ENCODE data around the gene TMEM82.

TMEM82 gene

DNA sequence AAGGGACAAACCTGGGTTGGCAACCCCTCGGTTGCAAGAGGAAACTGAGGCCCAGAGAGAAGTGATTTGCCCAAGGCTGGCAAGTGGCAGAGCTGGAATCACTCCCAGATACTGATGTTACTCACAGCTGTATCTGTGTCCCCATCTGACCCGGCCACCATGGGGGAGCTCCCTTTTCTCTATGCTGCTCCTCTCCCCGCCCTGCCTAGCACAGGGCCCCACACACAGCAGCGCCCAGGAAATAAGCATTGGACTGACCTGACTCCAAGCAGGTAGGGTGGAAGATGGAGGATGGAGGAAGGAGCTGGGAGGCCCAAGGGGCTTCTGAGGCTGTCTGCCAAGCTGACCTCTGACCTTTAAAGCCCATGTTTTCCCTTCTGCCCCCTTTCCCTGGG lies 13.3 kb downstream of the TMEM82 start:
- Histone ChIP-seq H3K9ac (ENCODE audit: low read depth, low read length) (no peak overlapping the region), H3K27ac (ENCODE audit: low read length) (no peak overlapping the region), H3K36me3 (ENCODE audit: insufficient read depth, low read depth, low read length) (no peaks in the 10 kb centered on the region), H3K9me3 (ENCODE audit: insufficient read depth, low read depth, low read length) (no peaks in the 10 kb centered on the region), H3K27me3 (ENCODE audit: insufficient read depth, low read length) (peaks cover 30% of the 10 kb centered on the region), H3K4me1 (ENCODE audit: insufficient read depth, low read length) (peaks cover 22% of the 10 kb centered on the region), H3K4me3 (ENCODE audit: low read length) (no peak overlapping the region)

DNA sequence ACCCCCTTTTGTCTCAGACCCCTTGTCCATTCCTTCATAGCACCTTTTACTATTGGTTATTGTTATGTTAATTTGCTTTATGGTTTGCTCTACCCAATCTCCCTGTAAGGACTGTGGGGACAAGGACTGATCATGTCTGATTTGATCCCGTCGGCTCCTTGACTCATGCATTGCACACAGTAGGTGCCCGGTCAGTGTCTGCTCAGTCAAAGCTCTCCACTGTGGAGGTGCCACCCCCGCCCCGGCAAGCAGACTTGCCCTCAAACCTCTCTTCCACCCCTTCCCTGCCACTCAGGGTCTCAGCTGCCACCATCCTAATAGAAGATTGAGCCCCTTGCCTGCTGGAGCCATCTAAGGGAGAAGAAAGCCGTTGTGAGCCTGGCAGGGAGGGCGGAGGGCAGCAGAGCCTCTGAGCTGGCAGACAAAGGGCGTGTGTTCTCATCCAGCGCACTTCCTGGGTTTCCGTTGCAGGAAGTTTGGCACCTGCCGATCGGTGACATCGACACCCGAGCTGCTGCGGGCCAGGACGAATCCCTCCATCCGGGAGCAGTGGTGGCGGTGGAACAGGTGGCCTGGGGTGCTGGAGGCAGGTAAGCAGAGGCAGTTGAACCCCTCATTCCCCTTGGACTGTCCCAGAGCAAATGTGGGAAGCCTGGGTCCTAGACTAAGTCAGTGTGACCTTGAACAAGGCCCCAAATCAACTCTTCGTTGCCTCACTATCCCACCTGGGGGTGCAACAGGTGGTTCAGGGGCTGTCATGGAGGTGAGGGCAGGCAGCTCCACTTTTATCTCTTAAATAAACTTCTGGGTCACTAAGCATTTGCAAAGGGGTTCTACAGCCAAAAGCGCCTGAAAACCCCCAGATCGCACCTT lies 14.1 kb downstream of the TMEM82 start:
- Histone ChIP-seq H3K4me3 (ENCODE audit: low read length) (no peak overlapping the region), H3K27ac (ENCODE audit: low read length) (no peak overlapping the region), H3K9ac (ENCODE audit: low read depth, low read length) (no peak overlapping the region), H3K27me3 (ENCODE audit: insufficient read depth, low read length) (peaks cover 30% of the 10 kb centered on the region), H3K36me3 (ENCODE audit: insufficient read depth, low read depth, low read length) (no peaks in the 10 kb centered on the region), H3K4me1 (ENCODE audit: insufficient read depth, low read length) (peaks cover 26% of the 10 kb centered on the region), H3K9me3 (ENCODE audit: insufficient read depth, low read depth, low read length) (no peaks in the 10 kb centered on the region)

DNA sequence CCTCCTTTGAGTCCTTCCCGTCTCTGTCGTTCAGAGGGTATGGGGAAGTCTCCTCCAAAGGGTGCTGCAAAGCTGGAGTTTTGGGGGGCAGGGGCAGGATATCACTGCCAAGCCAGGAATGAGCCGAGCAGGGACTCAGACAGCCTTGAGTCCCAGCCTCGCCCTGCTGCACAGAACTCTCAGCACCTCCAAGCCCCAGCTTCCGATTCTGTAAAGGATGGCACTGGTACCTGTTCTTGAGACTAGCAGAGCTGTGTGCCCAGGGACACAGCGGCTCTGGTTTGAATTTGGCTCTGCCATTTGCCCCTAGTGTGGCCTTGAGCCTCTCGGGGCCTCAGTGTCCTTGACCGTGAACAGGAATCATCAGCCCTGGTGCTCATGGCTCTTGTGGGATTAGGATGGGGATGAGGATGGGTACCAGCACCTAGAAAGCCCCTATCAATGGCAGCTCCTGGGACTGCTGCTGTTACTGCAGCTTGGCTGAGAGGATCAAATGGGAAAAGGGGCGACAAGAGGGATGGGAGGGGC lies 14.8 kb downstream of the TMEM82 start:
- Histone ChIP-seq H3K36me3 (ENCODE audit: insufficient read depth, low read depth, low read length) (no peaks in the 10 kb centered on the region), H3K27ac (ENCODE audit: low read length) (no peak overlapping the region), H3K9me3 (ENCODE audit: insufficient read depth, low read depth, low read length) (no peaks in the 10 kb centered on the region), H3K27me3 (ENCODE audit: insufficient read depth, low read length) (peaks cover 30% of the 10 kb centered on the region), H3K4me1 (ENCODE audit: insufficient read depth, low read length) (peaks cover 28% of the 10 kb centered on the region), H3K4me3 (ENCODE audit: low read length) (peak overlapping the region; percentile 87; the same call in 1 of the 2 replicates), H3K9ac (ENCODE audit: low read depth, low read length) (no peak overlapping the region)

GRCh38 chr1:15757575-15758342 lies 15.5 kb downstream of the TMEM82 start:
- Histone ChIP-seq H3K36me3 (ENCODE audit: insufficient read depth, low read depth, low read length) (0 out of 2 replicates have a peak, but pooled peaks cover 2% of the 10 kb centered on the region), H3K9ac (ENCODE audit: low read depth, low read length) (peak overlapping the region; percentile 75; the same call in 1 of the 2 replicates), H3K27me3 (ENCODE audit: insufficient read depth, low read length) (peaks cover 30% of the 10 kb centered on the region), H3K27ac (ENCODE audit: low read length) (peak overlapping the region; percentile 4), H3K9me3 (ENCODE audit: insufficient read depth, low read depth, low read length) (no peaks in the 10 kb centered on the region), H3K4me1 (ENCODE audit: insufficient read depth, low read length) (peaks cover 28% of the 10 kb centered on the region), H3K4me3 (ENCODE audit: low read length) (peak overlapping the region; percentile 87)

DNA sequence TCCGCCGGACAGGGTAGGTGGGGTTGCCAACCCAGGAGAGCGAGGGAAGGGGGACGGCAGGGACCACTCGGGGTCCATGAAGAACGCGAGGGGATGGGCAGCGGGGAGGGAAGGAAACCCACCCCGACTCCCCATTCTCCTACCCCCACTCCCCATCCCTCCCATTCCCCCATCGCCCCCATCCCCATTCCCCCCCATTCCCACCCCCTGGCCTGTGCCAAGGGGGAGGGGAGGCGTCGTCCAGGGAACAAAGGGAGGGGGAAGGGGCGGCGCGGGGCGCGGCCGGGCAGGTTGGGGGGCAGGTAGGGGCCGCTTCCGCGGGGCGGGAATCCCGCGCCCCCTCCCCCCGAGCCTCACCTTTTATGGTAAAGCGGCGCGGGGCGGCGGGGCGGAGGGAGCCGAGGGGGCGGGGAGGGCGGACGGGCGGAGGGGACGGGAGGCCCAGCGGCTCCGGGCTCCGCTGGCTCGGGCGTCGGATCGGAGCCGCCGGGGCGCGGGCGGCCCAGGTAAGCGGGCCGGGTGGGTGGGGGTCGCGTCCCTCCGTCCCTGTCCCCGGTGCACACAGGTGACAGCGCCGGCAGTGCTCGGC lies 16.1 kb downstream of the TMEM82 start, which contains the start of gene FBLIM1:
TSS of gene FBLIM1 (plus strand) at position 453 of the 589 bp plus-strand sequence. CDS start 6,189 bp downstream, outside the sequence.
- Histone ChIP-seq H3K4me1 (ENCODE audit: insufficient read depth, low read length) (peaks cover 28% of the 10 kb centered on the region), H3K27me3 (ENCODE audit: insufficient read depth, low read length) (peaks cover 30% of the 10 kb centered on the region), H3K9ac (ENCODE audit: low read depth, low read length) (peak within 1 kb of the TSS; percentile 88), H3K36me3 (ENCODE audit: insufficient read depth, low read depth, low read length) (0 out of 2 replicates have a peak, but pooled peaks cover 3% of the 10 kb centered on the region), H3K4me3 (ENCODE audit: low read length) (peak within 1 kb of the TSS; percentile 87), H3K27ac (ENCODE audit: low read length) (peak within 1 kb of the TSS; percentile 4), H3K9me3 (ENCODE audit: insufficient read depth, low read depth, low read length) (no peaks in the 10 kb centered on the region)

DNA sequence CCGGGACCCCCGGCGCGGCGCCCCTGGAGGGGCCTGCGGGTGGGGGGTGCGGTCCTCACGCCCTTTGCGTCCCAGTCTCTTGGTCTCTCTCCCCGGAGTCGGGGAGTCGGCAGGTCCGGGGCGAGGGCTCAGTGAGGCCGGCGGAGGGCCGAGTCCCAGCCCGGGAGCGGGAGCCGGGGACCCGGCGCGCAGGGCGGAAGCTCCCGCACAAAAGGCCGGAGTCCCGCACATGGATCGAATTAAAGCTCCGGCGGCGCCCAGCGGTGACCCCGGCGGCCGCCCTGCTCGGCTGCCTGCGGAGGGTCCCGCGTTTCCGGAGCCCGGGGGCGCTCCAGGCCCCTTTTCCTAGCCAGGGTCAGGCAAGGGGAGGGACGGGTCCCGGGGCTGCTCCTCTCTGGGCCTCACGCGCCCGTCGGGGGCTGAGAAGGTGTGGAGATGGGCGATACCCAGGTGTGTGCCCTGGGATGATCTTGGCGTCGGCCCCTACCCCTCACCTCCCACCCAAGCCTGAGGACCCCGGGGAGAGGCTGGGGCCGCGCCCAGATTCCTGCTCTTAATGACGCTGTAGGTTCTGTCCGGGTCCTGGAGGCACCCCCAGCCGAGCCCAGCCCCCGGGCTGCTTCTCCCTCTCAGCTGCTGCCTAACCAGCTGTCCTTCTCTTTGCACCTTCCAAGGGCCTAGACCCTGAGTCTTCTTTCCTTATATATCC lies 16.8 kb downstream of the TMEM82 start:
- H3K27ac ChIP-seq (ENCODE audit: low read length), result no peak overlapping the region
- H3K36me3 ChIP-seq (ENCODE audit: insufficient read depth, low read depth, low read length), result peaks cover 6% of the 10 kb centered on the region; the same call in 1 of the 2 replicates
- H3K4me3 ChIP-seq (ENCODE audit: low read length), result peak overlapping the region; percentile 86
- no peaks in the 10 kb centered on the region for H3K9me3 ChIP-seq (ENCODE audit: insufficient read depth, low read depth, low read length)
- H3K4me1 ChIP-seq (ENCODE audit: insufficient read depth, low read length), result peaks cover 28% of the 10 kb centered on the region
- H3K27me3 ChIP-seq (ENCODE audit: insufficient read depth, low read length), result peaks cover 30% of the 10 kb centered on the region
- peak overlapping the region; percentile 88 for H3K9ac ChIP-seq (ENCODE audit: low read depth, low read length)

DNA sequence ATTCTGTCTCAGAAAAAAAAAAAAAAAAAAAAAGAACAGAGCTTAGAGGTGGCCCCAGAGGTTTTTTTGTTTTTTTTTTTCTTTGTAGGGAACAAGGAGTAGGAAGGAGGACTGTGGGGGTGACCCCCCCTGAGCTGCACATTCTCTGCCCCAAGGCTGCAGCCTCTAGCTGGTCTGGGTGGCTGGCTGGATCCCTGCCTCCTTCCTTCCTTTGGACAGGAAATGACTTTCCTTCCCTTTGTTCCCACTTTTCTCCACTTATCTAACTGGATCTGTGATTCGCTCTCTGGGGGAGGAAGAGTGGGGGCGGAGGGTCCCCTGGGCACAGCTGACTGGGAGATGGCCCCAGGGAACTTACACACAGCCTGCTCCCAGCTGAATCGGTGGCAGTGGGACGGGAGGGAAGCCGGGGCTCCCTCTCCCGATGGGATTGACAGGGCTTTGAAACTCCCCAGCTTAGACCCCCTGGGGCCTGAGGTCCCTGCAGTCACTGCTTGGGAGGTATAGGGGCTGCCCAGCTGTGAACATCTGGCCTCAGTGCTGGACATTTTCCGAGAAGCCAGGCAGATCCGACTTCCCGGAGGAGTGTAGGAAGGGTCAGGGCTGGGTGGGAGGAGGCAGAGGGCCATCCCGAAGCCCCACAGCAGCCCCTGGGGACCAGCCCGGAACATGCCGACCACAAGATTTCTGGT lies 18.4 kb downstream of the TMEM82 start:
- peak overlapping the region; percentile 88; the same call in 1 of the 2 replicates for H3K9ac ChIP-seq (ENCODE audit: low read depth, low read length)
- H3K27ac ChIP-seq (ENCODE audit: low read length), result no peak overlapping the region
- peak overlapping the region; percentile 52; the same call in 1 of the 2 replicates for H3K4me3 ChIP-seq (ENCODE audit: low read length)
- peaks cover 23% of the 10 kb centered on the region for H3K4me1 ChIP-seq (ENCODE audit: insufficient read depth, low read length)
- peaks cover 22% of the 10 kb centered on the region for H3K36me3 ChIP-seq (ENCODE audit: insufficient read depth, low read depth, low read length)
- no peaks in the 10 kb centered on the region for H3K9me3 ChIP-seq (ENCODE audit: insufficient read depth, low read depth, low read length)
- peaks cover 25% of the 10 kb centered on the region for H3K27me3 ChIP-seq (ENCODE audit: insufficient read depth, low read length)

- Histone ChIP-seq H3K4me3 (ENCODE audit: low read length) (peak overlapping the region; percentile 52; the same call in 1 of the 2 replicates), H3K9me3 (ENCODE audit: insufficient read depth, low read depth, low read length) (no peaks in the 10 kb centered on the region), H3K27ac (ENCODE audit: low read length) (no peak overlapping the region), H3K36me3 (ENCODE audit: insufficient read depth, low read depth, low read length) (peaks cover 28% of the 10 kb centered on the region), H3K9ac (ENCODE audit: low read depth, low read length) (peak overlapping the region; percentile 88; the same call in 1 of the 2 replicates), H3K4me1 (ENCODE audit: insufficient read depth, low read length) (peaks cover 16% of the 10 kb centered on the region; the same call in 1 of the 2 replicates), H3K27me3 (ENCODE audit: insufficient read depth, low read length) (peaks cover 20% of the 10 kb centered on the region)
Measured at GRCh38 chr1:15761366-15762128, 19.2 kb downstream of the TMEM82 start.

DNA sequence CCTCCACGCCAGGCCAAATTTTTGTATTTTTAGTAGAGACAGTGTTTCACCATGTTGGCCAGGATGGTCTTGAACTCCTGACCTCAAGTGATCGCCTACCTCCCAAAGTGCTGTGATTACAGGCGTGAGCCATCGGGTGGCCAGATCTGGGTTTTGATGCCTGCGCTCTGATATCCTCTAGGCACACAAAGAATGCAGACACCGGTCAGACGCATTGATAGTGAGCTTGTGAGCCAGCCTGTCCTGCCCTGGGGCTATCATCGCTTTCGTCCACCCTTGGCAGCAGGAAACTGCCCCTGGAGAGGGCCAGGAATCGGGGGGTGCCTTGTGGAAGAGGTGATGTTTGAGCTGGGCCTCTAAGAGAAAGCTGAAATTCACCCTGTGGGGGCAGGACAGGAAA lies 20.2 kb downstream of the TMEM82 start:
- Histone ChIP-seq H3K27ac (ENCODE audit: low read length) (no peak overlapping the region), H3K9ac (ENCODE audit: low read depth, low read length) (no peak overlapping the region), H3K9me3 (ENCODE audit: insufficient read depth, low read depth, low read length) (no peaks in the 10 kb centered on the region), H3K4me3 (ENCODE audit: low read length) (no peak overlapping the region), H3K36me3 (ENCODE audit: insufficient read depth, low read depth, low read length) (peaks cover 37% of the 10 kb centered on the region), H3K4me1 (ENCODE audit: insufficient read depth, low read length) (peaks cover 10% of the 10 kb centered on the region; the same call in 1 of the 2 replicates), H3K27me3 (ENCODE audit: insufficient read depth, low read length) (peaks cover 10% of the 10 kb centered on the region; the same call in 1 of the 2 replicates)

GRCh38 chr1:15764269-15764764 lies 22.0 kb downstream of the TMEM82 start:
- H3K27me3 ChIP-seq (ENCODE audit: insufficient read depth, low read length), result peaks cover 4% of the 10 kb centered on the region; the same call in 1 of the 2 replicates
- H3K27ac ChIP-seq (ENCODE audit: low read length), result no peak overlapping the region
- H3K9me3 ChIP-seq (ENCODE audit: insufficient read depth, low read depth, low read length), result no peaks in the 10 kb centered on the region
- H3K4me3 ChIP-seq (ENCODE audit: low read length), result no peak overlapping the region
- peaks cover 6% of the 10 kb centered on the region; the same call in 1 of the 2 replicates for H3K4me1 ChIP-seq (ENCODE audit: insufficient read depth, low read length)
- H3K36me3 ChIP-seq (ENCODE audit: insufficient read depth, low read depth, low read length), result peaks cover 53% of the 10 kb centered on the region
- no peak overlapping the region for H3K9ac ChIP-seq (ENCODE audit: low read depth, low read length)

Measured in iPS-20b (cell line).